NCI-H2227 (cell line): ENCODE measurements around the gene RALB.
A peak's percentile ranks its signal among the peaks of the same experiment; 100 is the strongest.

Experiments
- DNase-seq: peaks from one replicate; lab custom pipeline; 2025; ENCODE audit not compliant: unreplicated experiment; lab: John Stamatoyannopoulos, UW

RALB gene

DNA sequence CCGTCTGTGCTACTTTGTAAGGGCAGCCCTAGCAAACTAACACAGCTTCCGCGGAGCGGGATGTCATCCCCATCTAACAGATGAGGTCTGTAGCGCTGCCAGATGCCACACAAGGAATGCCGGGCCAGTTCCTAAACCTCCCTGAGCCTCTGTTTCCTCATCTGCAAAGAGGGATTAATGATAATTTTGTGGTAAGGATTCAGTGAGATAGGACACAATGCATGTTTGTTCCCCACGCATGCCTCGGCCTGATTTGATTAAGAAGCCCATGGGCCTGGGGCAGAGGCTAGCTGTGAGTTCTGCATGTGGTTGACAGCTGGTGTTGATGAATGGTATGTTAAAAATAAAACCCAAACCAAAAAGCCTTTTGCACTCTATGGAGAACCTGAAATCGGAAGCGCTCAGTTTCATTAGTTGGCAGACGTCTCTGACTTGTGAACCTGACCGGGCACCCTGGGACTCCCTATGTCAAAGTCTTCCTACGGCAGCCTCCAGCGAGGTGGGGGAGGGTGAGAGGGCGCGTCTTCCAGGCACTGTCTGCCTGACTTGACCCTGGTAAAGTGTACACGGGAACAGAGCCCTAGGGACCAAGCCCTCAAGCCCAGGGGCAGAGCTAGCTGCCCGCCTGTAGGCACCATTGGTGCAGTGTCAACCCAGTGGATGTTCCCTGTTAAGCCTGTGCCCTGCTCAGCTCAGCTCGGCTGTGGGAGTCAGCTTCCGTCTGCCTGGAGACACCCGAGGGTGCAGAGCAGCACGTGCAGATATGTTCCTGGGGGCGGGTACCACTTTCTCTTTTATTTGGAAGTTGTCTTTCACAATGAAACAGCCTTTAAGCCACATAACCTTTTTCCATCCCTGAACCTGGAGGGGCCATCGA is 78.5 kb downstream of the RALB start:
- DNase-seq: no peak

DNA sequence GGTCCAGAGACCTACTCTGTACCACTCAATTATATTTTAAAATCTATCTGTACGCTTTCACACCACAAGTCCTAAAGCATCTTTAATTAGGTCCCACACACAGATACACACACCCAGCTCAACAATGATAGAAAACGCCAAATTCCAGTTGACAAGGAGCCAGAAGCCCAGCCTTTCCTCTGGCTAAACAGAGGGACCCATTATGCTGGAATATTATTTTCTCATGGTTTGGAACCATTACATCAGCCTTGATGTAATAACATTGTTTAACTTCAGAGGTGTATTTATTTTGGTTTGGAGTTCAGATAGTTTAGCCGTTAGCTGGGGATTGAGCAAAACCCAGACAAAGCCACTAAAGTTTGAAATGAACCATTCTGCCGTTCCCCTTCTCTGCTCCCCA is 79.3 kb downstream of the RALB start:
- DNase-seq: no peak

DNA sequence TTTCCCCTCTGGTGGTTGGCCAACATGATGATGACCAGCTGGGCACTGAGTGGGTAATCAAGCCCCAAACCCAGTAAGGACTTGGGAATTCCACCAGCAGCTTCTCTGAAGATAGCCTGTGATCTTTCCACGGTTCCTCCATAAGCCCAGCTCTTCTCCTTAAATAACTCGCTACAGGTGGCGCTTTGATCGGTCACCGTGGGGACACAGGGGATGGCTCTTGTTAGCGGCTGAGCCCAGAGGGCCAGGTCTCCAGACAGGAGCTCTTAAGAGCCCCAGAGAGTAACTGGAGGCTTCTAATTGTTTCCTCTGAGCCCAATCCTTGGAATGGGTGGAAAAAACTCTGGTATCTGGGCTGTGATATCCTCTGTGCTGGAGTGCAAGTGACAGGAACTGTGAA is 79.7 kb downstream of the RALB start:
- no peak for DNase-seq

DNA sequence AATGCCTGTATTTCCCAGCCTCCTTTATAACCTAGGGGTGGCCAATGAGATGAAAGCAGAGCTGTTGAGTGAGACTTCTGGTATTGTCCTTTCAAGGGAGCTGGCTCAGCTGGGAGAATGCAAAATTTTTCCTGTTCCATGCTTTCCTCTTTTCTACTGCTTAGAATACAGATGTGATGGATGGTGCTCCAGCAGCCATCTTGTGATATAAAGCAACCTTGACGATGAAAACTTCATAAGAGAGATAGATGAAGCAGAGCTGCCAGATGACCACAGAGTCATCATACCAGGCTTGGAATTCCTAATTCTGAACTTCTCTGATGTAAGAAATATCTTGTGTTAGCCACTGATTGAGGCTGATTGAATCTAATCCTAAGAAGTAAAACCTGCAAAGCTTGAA is 81.4 kb downstream of the RALB start:
- DNase-seq: no peak

DNA sequence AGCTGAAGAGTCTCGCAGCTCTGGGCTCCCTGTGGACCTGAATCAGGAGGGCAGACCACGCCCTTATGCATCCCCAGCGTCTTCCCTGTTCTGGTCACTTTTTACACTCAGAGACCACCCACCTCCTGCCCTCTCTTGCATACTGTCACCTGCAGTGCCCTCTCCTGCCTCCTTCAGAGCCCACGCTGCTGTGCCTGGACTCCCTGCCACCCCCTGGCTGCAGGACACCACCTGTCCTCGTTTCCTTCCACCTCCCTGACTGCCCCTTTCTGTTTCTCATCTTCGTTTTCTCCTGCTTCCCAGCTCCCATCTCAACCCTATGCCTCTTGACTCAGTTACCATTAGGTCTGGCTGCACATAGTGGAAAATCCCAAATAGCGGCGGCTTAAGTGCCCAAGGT is 84.1 kb downstream of the RALB start:
- DNase-seq: no peak

DNA sequence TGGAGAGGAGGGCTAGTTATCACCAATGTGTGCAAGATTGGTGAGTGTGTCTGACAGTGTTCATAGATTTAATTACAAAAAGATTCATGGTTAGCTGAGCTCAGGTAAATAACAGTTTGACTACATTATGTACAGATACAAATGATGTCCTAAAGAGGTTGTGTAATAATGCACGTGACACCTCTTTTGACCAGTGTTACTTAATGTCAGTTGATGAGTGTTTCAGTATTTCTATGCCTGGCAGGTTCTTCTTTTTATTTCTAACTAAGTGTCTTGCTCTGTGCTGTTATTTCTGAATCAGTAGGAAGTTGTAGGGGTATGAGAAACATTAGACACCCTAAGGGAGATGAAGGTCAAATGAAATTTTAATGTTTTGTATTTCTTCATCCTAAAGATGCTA is 85.4 kb downstream of the RALB start:
- DNase-seq: no peak

DNA sequence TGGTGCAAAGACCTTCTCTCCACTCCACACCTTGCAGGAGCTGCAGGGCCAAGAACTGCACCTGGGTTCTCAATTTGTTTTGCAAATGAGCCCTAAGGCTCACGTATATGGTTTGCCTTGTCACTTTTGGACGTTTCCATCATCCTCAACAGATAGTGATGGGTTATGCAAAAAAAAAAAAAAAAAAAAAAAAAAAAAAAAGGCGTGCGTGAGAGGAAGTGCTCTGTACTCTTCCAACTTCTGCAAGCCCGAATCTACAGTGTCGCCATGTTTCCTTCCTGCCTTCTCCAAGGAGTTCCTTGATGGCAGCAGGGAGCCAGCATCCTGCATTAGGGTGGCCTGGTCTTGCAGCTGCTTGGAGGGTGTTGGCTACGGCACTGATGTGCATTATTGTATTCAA is 89.3 kb downstream of the RALB start:
- DNase-seq: no peak

DNA sequence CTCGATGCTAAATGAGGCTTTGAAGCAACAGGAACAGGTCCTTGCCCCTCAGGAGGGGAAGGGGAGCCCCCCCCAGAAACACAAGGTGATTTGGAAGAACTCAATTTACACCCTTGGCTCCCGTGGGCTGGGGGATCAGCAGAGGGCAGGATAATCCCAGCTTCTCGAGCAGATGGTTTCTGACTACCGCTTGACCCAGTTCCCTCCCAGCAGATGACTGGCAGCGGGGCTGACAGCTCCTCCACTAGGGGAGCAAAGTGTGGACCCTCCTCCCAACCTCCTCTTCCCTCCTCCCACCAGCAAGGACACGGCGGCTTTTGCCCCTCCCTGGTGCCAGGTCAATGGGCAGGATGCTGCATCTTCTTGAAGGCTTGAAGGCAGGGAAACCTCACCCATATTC is 89.8 kb downstream of the RALB start:
- DNase-seq: no peak

DNA sequence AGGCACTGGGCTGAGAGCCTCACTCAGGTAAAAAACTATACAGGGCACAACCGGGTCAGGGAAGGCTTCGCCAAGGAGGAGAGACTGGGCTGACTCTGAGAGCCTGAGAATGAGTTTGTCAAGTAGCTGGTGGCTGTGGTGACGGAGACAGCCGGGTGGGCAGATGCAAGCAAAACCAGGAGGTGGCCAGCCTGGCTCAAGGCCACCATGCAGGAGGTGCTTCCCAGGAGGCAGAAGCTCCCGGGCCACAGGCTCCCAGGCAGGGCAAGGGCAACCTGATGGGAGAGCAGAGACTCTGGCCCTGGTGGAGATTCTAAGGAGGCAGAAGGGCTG is 90.4 kb downstream of the RALB start:
- DNase-seq: no peak

DNA sequence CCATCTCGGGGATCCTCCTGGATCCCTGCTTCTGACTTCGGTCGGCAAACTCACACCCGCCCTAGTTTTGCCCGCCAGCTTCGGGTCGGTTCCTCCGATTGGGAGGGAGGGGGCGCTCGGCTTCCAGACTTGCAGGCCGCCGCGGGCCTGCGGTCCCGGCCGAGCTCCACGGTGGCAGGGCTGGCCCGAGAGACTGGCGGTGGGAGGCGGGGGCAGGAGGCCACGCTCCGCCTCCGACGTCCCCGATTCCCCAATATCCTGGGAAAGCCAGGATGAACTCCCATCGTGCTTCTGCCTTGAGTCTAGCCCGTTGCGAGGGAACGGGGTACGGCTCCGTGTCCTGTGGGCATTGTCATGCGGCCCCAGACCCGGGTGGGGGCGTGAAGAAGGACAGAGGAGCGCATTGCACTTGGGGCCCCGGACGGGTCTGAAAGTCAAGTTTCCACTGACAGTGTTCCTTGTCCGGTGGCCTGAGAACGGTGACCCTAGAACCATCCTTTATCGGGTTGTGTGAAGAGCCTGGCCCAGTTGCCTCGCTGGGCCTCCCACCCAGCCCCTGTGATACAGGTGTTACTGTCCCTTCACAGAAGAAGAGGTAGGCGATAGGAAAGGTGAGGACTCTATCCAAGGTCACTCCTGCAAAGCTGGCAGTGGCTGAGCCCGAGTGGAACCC is 90.9 kb downstream of the RALB start:
- DNase-seq: peak; percentile 83
